HT-29 (cell line): ENCODE measurements around the gene ZNF81. TPM values are rescaled to one million over a fixed set of nuclear protein-coding genes. Genes with fewer than 3 reads are reported as not detected.
"Not testable (repeated sequence)": the region's sequence is repeated elsewhere in the genome, so short reads cannot be mapped to it uniquely, and the experiment has no call there.

ENCODE experiments used
- DNase-seq: peaks from one replicate; pipeline ENCODE4 v3.0.0-alpha.2; 2015; ENCODE audit warnings: low spot score
- total RNA-seq: library from RNA; depleted of rRNA; stranded (reverse); fragments of >200 nt; shearing (Covaris generic); gene quantifications from 2 replicates; pipeline ENCODE4 v1.2.3, GENCODE V29; 2014; rRNA removed

ZNF81 gene
- 5.5 and 7.4 TPM in 2 replicates for total RNA-seq

DNA sequence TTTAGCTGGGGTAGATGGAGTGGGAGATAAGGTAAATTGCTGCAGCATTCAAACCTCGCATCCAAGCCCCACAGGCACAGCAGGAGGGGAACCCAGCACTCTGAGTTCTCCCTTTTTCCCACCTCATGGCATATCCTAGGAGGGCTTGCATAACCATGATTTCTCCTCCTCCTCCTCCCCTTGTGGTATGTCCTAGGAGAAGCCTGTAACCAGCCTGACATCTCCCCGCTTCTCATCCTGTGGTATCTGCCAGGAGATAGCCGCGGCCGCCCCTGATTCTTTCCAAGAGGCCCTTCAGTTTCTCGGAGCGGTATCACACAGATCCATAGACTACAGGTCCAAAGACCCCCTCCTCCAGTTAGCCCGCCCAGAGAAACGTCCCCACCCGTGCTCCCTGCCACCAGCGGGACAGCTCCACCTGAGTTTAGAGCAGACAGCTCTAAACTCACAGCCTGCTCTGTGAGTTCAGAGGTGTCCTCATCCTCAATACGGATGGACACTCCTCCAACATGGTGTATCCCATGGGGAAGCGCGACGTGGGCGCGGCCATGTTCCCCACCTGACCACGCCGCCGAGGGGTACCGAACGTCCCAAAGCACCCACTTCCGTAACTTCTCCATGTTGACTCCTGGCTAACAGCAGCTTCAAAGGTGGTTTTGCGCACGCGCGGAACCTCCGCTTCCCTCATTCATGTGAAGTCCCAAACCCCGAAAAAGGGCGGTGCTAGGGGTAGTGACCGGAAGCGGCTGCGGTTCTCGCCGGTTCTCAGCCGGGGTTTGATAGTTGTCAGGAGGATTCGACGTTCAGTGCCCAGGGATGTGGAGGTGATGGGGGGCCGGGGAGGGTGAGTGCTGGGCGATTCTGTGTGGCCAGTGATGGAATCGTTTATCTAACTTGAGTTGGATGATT, at the start of gene ZNF81:
TSS of gene ZNF81 (plus strand) at position 739 of the 909 bp plus-strand sequence. CDS start 9,366 bp downstream, outside the sequence.
- peak; percentile 96 for DNase-seq

DNA sequence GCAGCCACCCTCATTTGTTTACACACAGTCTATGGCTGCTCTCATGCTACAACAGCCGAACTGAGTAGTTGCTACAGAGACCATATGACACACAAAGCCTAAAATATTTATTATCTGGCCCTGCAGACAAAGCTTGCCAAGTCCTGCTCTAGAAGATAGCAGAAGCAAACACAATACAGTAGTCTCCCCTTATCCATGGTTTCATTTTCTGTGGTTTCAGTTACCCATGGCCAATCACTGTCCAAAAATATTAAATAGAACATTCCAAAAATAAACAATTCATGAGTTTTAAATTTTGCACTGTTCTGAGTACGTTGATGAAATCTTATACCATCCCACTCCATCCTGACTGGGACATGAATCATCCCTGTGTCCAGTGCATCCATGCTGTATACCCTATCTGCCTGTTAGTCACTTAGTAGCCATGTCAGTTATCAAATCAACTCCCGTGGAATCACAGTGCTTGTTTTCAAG, 40.2 kb upstream of the ZNF81 start:
- no peak for DNase-seq

DNA sequence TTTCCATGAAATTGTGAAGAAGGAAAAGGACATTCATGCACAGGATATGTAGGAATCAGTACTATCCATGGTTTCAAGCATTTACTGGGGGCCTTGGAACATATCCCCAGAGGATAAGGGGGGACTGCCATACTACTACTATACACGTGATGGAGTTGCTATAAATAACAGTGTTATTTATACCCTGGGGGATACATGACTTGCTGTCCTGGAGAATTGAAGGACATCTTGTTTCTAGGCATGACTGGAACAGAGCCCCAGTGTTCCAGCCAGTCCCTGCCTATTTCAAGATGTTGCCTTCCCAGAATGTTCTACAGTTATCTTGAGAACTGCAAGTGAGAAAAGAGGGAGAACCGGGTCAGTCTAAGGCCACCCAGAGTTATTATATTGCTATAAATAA, 39.6 kb upstream of the ZNF81 start:
- DNase-seq: no peak

DNA sequence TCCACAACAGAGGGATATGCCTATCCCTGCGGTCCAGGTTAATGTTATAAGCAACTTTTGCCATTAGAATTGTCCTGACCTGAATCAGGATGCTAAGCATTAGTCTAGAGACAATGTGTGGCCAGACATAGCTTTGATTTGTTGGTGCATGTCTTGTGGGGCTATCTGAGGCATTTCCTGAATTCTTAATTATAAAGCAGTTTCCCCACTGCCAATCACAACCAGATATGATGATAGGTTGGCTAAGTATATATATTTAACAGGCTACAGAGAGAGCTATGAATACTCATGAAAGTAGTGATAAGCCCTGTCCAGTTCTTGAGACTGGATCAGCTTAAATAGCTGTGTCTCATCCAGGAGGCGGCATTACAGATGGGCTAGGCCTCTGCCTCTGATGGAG, 37.8 kb upstream of the ZNF81 start:
- DNase-seq: no peak

DNA sequence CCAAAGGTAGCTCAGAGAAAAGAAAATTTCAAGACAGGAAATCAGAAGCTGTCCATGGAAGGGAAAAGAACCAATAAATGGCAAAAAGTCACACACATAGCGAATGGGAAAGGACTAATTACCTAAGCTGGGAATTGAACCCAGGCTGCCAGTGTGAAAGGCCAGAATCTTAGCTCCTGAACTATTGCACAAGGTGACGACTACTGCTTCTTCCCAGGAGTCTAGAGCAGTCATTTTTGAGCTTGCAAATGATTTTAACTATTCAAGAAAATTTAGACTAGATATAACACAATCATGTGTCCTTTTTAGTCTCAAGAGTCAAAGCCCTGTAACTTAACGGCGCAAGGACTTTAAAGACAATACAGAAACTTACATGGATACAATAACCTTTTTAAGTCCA, 34.1 kb upstream of the ZNF81 start:
- DNase-seq: no peak

DNA sequence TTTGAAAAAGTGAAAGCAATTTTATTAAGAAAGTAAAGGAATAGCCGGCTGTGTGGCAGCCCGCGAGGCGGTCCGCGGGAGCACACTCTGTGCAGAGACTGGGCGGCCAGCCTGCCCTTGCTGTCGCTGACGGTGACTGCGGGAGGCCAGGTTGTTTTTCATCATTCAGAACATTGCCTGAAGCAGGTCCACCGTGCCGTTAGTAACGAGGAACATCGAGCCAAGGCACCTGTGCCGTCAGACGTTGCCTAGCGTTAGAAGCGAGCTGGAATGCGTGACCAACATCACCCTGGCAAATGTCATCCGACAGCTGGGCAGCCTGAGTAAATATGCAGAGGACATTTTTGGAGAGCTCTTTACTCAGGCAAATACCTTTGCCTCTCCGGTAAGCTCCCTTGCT, 33.6 kb upstream of the ZNF81 start:
- DNase-seq: not testable (repeated sequence)

DNA sequence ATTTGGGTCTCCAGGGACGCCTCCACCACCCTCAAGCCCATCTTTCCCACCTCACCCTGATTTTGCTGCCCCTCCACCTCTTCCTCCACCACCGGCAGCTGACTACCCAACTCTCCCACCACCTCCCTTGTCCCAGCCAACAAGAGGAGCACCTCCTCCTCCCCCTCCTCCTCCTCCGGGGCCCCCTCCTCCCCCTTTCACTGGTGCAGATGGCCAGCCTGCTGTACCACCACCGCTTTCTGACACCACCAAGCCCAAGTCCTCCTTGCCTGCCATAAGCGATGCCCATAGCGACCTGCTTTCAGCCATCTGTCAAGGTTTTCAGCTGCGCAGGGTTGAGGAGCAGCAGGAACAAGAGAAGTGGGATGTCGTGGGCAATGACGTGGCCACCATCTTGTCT, 32.4 kb upstream of the ZNF81 start:
- DNase-seq: no peak

DNA sequence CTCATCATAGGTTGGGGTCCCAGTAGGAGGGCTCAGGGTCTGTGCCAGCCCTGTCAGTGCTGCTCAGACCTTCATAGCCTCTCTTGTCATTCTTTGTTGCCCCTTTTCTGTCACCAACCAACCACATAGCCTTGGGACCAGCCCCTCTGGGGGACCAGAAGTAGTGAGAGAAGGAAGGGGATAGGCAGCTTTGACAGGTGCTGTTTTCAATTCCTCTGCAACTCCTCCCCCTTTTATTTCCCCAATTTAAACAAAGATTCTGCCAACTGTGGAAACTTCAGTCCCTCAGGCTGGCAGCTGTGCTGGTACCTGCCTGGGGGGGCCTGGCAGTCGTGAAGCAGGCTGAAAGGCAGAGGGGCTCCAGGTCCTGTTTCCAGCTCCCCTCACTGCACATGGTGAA, 30.9 kb upstream of the ZNF81 start:
- DNase-seq: not testable (repeated sequence)

DNA sequence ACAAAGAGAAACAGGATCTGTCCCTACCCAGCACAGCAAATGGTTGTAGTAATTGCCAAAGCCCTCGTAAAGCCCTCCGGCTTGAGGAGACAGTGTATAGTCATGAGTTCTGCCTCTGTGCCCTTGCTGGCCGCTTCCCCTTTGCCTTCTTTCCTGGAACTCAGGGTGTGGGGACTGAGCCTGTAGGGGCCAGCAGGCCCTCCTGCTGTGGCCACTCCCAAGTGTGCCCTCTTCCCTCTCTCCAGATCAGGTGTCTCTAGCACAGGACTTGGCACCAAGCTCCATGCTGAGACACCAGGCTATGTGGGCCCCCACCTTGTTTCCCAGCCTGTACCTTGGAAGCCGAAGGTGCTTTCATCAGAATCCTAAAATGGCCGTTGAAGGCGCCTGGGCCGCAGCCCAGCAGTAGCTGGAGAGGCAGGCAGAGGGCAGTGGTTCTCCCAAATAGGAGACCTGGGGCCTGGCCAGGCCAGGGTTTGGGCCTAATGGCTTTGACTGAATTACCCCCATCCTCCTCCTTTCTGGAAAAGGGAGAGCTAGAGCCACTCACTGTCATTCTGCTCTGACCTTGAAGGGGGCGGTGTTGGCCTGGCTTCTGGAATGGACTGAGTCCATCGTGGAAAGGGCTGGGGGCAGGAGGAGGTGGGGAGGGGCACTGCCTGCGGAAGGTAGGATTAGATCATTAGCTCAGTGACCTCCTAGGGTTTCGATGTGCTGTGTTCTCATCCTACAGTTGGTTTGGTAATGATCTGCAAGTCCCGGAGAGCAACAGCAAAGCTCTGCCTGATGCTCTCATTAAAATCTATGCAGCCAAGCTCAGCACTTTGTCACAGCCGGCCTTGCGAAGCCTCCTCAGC, 30.1 kb upstream of the ZNF81 start:
- not testable (repeated sequence) for DNase-seq

DNA sequence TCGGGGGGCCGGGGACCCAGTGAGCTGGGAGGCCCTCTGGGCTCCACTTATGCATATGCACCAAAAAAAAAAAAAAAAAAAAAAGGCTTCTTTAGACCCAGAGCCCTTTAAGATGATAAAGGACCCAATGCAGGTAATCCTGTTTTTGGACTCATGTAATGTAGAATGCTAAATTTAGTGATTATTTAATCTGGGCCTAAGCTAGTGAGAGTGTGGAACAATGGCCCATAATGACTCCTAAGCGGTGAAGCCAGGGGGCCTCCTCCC, 29.5 kb upstream of the ZNF81 start:
- DNase-seq: not testable (repeated sequence)

DNA sequence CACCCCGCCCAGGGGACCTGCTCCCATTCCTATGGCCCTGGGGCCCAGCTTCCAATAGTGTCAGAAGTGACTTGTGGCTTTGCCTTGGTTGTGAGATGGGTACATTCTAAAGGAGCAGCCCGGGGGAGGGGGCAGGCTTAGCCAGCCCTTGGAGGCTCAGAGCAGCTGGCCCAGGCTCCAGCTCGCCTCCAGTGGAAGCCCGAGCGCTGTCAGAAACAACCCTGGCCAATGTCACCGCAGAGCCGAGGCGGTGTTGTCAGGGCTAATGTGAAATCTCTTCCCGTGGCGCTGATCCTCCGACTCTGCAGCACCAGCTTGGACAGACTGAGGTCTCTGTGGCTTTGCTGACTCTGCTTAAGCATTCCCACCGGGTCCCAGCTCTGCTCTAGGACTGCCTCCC, 29.2 kb upstream of the ZNF81 start:
- no peak for DNase-seq

DNA sequence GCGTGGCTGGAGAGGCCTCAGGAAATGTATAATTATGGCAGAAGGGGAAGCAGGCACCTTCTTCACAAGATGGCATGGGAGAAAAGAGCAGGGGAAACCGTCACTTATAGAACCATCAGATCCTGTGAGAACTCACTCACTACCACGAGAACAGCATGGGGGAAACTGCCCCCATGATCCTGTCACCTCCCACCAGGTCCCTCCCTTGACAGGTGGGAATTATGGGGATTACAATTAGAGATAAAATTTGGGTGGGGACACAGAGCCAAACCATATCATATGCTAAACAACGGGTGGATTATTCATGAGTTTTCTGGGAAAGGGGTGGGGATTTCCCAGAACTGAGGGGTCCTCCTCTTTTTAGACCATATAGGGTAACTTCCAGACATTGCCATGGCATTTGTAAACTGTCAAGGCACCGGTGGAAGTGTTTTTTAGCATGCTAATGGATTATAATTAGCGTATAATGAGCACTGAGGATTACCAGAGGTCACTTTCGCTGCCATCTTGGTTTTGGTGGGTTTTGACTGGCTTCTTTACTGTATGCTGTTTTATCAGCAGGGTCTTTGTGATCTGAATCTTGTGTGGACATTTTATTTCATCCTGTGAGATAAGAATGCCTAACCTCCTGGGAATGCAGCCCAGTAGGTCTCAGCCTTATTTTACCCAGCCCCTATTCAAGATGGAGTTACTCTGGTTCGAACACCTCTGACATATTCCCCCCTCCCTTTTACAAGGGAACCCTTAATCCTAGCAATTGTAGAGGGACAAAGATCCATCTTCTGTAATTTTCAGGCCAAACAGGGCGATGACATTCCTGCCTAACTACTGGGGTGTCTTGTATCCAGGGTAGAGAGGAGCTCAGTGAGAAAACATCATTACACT, 27.6 kb upstream of the ZNF81 start:
- no peak for DNase-seq

DNA sequence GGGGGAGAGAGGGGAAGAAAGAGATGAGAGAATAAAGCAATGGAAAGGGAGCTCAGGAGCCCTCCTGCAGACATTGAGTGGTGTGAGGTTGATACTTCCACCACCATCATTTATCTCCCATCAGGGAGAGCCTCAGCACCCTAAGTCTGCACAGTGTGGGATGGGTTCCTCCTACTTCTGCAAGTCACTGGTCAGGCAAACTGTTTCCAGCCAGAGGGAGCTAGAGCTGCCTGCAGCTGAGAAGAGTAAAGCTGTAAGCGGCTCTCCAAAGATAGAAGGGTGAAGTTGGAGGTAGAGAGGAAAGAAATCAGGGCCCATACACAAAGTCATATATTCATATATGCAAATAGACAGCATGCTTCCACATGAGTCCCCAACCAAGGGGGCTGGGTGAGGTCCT, 21.9 kb upstream of the ZNF81 start:
- DNase-seq: peak; percentile 3

DNA sequence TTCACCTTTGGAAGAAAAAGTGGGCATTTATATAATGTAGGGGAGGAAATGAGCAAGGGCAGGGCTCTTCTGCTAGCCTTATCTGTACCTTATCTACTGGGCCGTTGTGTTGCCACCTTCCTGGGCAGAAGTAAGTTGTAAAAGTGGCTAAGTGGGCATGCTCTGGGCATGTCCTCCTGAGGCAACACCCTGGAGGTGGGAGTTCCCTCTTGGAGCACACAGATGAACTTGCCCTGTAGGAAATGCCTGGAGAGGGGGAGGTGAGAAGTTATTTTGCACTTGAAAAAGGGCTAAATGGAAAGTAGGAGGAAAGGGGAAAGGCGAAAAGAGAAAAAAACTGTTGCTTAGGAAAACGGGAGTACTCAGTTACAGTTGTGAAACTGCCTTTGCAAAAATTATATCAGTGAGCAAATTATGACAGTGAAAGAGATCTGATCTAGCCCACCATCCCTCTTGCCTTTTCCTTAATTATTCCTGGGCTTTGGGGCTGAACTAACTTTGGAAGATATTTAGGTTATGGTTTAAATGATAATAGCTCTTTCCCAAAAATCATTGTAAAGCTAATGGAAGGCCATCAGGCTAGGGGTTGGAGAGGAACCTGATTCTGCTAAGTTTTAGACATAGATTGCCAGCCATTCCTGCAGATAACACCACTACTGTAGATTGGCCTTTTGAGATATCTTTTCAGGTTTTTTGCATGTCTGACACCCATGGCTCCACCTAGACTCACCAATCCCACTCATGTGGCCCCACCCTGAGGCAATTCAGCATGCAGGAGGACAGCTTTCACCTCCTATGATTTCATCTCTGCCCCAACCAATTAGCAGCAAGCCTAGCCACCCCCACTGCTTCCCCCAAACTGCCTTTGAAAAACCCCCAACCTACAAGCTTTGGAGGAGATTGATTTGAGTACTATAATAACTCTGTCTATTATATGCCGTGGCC, 20.5 kb upstream of the ZNF81 start:
- DNase-seq: no peak

DNA sequence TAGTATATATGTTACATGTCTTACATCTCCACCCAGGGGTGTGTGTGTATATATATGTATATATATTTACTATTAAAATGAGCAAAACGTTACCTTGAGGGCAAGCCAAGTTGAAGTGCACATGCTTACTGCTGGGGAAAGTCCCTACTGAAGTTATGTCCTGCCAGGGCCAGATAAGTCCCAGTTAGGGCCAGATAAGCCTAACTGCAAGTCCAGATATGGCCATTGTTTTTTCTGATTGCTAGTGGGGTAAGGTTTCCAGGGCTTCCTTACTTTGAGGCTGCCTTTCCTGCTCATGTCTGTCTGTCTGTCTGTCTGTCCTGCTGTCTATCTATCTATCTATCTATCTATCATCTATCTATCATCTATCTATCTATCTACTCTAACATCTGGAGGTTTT, 19.3 kb upstream of the ZNF81 start:
- DNase-seq: no peak

DNA sequence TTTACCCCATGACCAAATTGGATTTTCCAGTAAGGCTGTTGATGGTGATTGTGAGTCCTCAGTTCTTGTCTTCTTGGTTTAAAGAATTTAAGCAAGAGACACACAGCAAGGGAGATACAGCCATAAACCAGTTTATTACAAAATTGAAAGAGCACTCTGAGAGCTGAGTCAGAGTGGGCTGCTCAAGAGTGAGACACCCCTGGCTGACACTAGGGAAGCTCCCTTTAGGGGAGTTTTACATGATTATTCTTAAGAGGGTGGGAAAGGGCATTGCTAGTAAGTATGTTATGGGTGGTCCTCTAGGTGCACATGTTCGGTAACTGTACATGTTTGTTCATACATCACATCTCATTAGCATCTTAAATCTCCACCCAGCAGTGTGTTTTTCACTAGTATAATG, 18.8 kb upstream of the ZNF81 start:
- no peak for DNase-seq

DNA sequence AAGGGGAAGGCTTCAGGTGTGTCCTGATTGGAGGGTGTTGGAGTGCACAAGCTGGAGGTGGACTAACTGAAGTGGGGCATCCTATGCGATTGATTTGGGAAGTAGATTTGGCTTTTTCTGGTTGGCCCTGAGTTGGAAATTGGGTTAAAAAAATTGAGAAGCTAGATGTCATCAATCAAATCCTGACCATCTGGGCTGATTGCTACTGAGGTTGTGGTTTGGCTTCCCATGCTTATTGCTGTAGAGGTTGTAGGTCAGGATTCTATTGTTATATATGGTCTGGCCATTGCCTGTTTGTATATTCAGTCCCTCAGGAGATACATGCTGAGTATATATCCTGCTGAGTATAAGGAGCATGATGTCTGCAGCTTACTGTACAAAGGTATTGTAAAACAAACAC, 7.7 kb upstream of the ZNF81 start:
- no peak for DNase-seq

DNA sequence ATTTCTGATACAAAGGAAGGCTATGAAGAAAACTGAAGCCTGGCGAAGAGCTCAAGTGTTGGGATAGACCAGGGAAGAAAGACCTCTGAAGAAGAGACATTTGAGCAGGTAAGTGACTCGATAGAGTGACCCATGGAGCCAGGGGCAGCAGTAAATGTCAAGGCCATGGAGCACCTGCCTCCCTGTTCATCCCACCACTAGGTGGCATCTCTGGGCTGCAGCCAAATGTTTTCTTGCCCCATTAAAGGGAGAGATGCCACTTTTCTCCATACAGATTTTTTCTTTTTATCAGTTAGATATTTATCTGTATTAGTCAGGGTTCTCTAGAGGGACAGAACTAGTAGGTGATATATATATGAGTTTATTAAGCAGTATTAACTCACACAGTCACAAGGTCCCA, 4.9 kb upstream of the ZNF81 start:
- DNase-seq: peak; percentile 78

DNA sequence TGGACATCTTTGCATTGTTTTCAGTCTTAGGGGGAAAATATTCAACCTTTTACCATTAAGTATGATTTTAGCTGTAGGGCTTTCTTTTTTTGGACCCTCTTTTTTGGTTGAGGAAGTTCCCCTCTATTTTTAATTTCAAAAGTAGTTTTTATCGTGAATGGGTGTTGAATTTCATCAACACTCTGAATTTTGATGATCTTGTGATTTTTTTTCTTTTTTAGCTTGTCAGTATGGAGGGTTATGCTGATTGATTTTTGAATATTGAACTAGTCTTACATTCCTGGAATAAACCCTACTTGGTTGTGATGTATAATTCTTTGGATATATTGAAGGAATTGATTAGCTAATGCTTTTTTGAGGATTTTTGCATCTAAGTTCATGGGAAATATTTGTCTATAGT, 1.7 kb downstream of the ZNF81 start:
- DNase-seq: no peak

DNA sequence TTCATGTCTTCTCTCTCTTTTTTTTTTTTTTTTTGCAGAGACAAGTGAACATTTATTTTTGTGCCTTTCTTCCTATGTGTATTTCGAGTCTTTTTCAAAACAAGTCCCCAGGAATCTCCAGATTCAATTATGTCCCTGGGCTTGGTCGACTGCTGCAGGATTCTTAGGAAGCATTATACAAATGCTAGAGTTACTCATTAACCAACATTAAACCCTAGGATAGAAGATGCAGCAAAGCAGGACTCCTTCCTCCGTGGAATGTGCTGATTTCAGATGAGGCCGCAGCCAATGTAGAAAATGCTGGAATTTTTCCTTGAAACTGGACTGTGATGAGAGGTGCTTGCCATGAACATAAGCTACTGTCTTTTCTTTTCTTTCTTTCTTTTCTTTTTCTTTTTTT, 3.4 kb downstream of the ZNF81 start:
- DNase-seq: no peak

DNA sequence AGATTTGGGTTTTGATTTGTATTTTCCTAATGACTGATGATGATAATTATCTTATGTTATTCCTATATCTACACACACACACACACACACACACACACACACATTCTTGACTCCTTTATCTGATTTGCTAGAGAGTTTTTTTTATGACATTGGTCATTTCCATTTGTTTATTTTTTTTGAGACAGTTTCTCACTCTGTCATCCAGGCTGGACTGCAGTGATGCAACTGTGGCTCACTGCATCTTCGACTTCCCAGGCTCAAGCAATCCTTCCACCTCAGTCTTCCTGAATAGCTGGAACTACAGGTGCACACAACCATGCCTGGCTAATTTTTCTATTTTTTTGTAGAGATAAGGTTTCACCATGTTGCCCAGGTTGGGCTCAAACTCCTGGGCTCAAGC, 6.7 kb downstream of the ZNF81 start:
- DNase-seq: no peak
